OCI-M1 (cell line): Measurements from ENCODE around the gene HPCAL1.
"Not testable (repeated sequence)": the region's sequence is repeated elsewhere in the genome, so short reads cannot be mapped to it uniquely, and the experiment has no call there.

Source experiments
- DNase-seq: peaks from one replicate; lab custom pipeline; 2025; lab: John Stamatoyannopoulos, UW

The HPCAL1 gene

DNA sequence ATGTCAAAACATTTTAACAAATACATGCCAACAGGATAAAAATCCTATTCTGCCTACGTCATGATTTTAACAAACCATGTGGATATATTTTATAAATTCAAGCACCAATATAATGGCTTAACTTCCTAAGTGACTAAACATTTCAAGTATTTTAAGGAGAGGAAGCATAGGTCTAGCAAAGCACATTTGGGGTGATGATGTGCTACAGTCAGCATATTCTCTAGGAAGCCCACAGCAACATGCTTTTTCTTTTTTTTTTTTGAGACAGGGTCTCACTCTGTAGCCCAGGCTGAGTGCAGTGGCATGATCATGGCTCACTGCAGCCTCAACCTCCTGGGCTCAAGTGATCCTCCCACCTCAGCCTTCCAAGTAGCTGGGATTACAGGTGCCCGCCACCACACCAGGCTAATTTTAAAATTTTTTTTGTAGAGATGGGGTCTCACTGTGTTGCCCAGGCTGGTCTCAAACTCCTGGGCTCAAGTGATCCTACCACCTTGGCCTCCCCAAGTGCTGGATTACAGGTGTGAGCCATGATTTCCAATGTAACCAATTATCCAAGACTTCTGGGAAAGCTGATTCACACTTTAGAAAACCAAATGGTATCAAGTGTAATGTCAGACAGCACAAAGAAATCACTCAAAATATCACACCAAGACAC is 139.9 kb downstream of the HPCAL1 start:
- DNase-seq = not testable (repeated sequence)

DNA sequence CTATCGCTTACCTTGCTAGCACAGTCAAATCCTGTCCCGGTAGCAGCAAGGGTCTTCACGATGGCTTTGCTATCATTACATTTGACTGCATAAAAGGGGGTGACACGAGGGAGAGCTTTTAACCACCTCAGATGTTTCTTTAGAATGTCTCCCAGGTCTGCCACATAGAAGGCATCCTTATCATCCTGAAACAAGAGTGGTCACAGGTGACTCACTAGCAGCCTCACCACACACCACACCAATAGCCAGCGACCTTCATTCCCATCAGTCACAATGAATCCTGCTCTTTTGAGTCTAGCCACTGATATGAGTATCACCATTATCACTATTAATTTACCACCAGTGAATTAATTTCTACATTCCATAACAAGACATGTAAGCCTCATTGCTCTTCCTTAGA is 141.8 kb downstream of the HPCAL1 start:
- DNase-seq = no peak

DNA sequence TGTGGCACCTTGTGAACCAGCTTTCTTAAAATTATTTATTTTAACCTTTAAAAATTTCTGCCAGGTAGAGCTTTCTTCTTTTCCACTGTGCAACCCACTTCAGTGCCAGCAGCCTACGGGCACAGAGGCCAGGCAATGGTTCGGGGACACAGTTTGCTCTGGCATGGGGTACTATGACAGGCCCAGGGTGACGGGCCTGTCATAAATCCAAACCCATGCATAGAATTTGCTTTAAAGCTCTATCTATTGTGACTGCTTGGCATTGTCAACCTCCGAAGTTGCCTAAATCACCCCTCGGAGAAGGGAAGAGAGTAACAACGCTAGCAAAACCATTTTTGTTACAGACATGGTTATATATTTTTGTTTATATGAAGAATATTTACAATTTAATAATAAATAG is 143.9 kb downstream of the HPCAL1 start:
- peak; percentile 10 for DNase-seq

DNA sequence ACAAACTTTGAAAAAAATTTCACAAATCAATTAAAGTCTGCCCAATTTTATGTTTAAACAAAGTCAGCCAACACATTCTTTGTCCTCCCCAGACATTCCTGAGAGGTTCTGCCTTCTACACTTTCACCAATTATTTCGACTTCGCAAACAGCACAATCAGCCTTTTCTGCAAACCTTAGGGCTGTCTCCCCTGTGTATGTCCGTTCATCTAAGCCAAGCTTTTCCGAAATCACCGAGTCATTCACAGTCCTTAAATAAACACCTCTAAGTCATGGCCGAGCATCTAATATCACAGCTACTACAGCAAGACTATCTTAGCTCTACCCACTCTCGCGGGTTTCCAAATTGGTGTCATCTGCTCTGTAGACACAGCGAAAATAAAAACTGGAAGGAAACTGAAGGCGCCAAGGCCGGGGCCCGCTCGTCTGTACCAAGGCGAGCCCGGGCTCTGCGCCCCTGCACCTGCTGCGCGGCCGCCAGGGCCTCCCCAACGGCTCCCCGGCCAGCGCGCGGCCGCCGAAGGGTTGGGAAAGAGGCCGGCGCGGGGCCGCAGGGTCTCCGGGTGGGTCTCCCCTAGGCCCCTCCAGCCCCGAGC is 144.7 kb downstream of the HPCAL1 start:
- peak; percentile 65 for DNase-seq

DNA sequence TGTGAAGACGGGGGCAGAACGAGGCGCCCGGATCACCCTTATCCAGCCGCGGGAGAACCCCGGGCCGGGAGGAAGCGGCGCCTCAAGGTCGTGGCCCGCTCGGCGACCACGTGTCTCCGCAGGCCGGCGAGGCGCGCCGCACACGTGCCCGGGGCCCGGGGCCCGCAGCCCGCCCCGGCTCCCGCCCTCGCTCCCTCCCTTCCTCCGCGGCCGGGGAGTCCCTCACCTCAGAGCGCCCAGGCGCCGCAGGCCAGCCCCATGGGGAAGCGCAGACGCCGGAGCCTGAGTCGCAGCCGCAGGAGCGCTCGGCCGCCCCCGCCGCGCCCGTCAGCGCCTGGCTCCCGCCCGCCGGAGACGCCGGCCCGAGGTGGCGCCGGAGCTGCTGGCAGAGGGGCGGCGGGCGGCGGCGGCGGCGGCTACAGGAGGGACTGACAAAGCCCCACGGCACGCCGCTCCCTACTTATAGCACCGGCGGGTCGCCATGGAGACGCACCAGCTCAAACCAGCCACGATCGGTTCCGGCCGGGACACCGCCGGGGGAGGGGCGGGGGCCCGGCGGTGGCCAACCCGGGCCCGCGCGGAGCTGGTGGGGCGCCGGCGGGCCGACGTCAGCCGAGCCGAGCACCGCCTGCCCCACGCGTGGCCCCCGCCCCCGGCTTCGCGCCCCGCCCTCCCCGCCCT is 145.3 kb downstream of the HPCAL1 start, which contains the start of gene ODC1:
ODC1 (minus strand) TSS at position 433 of the 681 bp plus-strand sequence. CDS start 3,295 bp downstream, outside the sequence.
- peak; percentile 98 for DNase-seq

DNA sequence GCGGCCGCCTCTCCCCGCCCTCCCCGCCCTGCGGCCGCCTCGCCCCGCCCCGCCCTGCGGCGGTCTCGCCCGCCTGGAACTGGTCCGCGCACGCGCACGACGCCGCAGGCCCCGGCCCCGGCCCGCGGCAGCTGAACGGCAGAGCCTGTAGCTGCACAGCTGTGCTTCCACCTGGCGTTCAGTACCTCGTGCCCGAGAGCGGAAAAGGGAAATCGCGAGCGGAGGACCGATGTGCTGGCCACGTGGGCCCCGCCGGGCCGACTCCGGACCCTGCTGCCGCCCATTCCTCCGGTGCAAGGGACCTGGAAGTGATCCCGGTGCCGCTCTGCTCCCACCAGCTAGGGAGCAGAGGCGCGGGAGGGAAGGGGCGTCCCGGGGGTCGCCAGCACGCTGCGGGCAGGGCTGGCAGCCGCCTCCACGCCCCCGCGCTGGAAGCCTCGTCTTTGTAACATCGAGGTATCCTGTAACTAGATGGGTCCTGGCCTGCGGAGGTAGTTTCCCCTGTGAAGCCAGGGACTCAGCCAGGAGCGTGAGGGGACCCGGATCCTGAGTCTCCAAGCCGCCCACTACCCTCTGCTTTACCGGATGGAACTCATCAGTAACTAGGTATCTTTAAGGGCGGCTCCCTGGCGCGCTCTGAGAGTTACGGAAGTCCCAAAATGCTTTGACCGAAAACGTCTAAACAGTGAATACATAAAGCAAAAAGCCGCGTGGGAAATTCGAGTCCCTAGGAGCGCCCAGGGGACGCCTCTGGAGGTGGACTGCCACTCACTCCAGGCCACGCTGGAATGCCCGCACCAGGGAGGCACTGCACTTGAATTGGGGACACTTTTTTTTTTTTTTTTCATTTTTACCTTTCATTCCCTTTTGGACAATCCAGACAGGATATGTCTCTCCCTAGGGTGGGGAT is 146.1 kb downstream of the HPCAL1 start:
- DNase-seq = peak; percentile 98

DNA sequence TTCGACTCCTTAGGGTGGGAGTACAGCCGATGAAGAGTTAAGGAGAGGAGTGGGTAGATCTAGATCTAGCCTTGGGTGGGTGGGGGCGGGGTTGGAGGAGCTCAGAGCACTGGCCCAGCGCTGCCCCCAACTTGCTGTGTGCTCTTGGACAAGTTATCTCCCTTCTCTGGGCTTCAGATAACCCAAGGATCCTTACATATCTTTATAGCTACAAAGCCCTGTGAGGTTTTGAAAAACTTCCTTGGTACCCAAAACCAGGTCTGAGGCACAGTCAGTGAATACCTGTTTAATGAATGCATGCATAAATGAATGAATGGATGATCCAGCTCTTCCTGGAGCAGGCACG is 146.8 kb downstream of the HPCAL1 start:
- peak; percentile 49 for DNase-seq

DNA sequence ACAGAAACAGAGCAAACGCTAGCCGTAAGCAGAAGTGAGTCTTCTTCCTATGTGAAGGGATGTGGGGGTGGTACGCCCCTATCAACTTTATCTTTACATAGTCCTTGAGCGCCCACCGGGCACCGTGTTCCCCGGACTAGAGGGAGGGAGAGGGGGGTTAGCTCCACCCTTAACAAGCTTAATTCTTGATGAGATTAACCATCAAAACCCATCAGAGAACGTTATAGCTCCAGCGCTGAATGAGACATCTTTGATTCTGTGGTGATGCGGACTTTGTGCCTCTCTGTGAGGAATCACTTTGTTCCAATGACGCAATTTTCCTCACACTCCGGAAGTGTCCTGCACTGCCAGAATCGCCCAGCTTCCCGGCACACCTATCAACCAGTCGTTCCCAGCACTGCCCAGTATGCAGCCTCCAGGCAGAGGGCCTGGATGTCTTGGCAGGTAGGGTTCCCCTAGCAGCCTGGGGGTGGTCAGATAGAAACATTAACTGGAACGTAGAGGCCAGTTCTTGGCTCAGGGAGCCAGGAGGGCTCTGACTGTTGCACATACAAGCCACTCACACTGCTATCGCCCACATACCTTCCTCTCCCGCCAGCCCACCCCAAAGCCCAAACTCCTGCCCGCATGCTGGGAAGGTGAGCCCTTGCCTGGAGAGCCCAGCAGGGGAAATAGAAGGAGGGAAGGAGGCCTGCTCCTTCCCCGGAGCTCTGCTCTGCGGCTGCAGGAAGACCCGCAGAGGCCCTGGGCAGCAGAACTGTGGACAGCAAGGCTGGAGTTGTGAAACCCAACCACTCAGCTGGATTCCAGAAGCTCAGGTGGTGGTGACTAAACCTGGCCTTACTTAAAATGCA is 147.4 kb downstream of the HPCAL1 start:
- DNase-seq = no peak

DNA sequence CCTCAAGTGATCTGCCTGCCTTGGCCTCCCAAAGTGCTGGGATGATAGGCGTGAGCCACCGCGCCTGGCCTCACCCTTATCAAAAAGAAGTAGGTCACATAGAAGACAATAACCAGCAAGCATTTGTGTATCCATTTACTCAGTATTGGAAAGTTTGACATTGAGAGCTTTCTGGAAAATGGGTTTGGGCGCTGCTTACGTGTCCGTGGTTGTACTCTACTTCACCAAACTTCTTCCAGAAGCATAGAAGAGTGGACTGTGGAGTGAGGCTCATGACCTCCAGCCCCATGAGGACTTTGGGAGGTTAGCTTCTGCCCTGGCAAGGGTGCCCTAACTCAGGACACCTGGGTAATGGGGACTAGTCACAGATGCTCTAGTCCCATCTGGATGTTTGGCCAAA is 149.1 kb downstream of the HPCAL1 start:
- no peak for DNase-seq

DNA sequence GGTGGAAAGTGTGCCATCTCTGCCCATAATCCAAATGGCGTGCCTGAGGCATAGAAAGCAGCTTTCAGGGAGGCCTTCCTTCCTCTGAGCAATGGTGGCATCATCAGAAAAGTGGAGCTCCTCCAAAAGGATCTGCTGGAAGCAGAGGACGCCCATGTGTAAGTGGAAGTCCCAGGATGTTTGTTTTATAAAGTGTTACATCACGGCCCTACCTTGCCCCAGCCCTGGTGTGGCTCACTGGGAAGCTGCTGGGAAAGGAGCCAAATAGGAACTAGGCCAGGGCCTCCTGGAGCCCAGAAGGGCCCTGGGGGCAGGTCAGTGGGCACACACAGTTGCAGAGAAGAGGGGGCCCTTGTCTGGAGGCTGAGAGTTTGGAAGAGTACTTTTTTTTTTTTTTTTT is 149.6 kb downstream of the HPCAL1 start:
- DNase-seq = no peak

DNA sequence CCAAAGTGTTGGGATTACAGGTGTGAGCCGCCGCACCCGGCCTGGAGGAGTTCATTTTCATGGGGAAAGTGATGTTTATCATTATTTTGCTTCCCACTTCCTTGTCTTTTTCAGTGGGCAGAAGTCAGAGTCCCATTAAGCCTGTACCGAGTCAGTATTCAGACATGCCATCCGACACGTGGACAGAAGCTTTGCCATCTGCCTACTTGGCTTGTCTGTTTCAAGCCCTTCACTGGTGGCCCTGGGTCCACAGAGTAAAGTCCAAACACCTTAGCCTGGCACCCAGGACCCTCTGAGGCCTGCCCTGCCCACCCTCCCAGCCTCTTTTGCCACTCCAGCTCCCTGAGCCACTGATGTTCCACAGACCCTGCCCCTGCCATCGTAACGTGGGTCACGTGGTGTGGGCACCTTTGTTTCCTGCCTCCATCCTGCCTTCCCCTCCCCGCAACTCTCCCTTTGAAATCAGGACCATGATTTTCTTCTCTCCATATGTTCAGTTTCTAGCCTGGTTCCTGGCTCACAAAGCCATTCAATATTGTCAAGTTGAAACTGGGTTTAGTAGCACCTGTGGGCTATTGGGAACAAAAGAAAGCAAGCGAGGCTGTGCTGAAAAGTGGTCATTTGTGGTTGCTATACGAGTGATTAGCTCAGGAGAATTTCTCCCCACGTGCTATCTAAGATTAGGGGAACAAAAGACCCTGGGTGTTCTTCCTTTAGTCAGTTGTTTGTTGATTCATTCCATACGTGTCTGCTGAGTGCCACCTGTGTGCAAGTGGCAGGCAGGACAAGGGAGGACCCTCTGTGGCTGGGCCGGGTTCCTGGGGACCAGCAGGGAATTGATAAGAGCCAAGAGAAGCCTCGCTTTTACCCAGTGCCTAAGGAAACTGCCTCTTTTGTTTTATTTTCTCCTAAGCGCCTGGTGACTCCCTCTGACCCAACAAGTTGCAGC is 150.5 kb downstream of the HPCAL1 start:
- no peak for DNase-seq

DNA sequence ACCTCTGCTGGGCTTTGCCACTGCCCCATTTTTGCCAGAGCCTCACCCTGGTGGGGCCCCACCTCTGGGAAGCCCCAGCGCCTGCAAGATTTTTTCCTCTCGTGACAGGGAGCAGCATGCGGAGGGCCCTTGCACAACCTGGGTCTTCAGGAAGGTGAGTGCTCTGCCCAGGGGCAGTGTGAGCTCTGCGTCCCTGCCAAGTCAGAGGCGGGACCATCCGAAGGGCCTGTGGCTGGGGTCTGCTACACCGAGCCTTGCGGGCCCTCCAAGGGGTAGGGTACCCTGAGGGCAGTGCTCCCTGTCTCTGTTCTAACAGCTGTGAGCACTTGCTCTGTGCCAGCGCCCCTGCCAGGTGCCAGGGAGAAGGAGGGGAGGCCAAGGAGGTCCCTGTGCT is 151.2 kb downstream of the HPCAL1 start:
- DNase-seq = no peak

DNA sequence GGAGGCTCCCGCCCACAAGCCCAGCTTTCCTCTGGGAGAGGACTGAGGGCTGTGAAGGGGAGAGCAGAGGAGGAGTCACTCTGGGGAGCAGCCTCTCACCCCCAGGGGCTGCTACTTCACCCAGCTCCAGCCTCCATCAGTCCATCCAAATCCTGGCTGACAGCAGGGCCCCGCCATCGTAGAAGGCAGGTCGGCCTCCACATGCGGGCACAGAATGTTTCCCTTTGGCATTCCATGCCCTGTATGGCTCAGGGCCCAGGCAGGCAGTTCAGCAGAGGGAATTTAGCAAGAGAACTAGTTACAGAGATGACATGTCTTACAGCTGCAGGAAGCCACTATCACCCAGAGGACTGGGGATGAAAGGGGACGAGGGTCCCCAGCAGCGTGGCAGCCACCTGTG is 151.8 kb downstream of the HPCAL1 start:
- DNase-seq = no peak

DNA sequence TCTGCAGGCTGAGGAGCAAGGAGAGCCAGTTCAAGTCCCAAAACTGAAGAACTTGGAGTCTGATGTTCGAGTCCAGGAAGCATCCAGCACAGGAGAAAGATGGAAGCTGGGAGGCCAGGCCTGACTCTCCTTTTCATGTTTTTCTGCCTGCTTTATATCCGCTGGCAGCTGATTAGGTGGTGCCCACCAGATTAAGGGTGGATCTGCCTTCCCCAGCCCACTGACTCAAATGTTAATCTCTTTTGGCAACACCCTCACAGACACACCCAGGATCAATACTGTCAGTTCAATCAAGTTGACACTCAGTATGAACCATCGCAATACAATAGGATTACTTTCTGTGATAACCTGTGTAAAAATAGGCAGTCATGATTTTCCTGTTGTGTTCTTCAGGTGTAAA is 154.5 kb downstream of the HPCAL1 start:
- DNase-seq = not testable (repeated sequence)

DNA sequence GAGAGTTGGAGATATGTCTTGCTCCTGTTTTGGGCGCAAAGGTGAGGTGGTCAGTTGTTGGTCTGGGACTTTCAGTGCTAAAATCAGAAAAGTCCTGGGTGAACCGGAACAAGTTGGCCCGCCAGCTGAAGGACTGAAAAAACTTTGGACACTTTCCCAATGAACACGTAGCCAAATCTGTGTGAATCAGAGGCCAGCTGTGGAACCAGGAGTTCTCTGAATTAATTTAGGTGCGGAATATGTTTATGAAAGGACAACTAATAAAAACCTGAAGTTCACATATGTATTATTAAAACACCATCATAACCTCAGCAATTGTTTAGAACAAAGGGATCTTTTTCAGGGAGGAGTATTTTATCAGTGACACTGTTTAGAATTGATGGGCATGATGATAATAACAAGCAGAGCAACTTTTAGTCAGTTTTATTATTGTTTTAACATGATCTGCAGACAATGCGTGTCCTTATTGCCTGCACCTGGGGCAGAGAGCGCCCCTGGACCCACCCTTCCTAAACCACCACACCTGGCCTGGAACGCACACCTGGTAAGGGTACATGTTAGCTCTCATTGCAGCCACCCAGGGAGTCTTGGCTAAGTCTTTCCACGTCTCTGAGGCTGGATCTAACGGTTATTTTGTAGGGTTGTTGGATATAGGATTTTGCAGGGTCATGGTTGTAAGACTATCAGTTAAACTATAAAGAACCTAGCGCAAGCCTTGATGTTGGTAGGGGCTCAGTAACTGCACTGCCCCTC is 155.3 kb downstream of the HPCAL1 start:
- no peak for DNase-seq

DNA sequence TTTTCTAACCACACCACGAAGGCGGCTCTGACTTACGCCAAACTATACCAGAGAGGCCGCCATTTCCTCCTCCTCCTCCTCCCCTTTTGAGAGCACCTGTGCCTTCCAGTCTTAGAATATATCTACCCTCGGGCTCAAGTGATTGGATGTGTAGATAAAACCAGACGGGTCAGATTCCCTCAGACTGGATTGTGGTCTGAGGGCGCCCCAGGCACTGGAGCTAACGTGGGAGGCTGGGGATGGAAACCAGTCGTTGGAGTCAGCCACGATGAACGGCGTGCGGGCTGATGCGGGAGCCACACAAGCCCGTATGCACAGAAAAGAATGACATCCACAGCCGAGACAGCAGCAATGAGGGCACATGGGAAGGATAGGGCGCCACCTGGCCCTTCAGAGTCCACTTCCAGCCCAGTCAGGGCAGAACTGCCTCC is 157.7 kb downstream of the HPCAL1 start:
- DNase-seq = no peak

DNA sequence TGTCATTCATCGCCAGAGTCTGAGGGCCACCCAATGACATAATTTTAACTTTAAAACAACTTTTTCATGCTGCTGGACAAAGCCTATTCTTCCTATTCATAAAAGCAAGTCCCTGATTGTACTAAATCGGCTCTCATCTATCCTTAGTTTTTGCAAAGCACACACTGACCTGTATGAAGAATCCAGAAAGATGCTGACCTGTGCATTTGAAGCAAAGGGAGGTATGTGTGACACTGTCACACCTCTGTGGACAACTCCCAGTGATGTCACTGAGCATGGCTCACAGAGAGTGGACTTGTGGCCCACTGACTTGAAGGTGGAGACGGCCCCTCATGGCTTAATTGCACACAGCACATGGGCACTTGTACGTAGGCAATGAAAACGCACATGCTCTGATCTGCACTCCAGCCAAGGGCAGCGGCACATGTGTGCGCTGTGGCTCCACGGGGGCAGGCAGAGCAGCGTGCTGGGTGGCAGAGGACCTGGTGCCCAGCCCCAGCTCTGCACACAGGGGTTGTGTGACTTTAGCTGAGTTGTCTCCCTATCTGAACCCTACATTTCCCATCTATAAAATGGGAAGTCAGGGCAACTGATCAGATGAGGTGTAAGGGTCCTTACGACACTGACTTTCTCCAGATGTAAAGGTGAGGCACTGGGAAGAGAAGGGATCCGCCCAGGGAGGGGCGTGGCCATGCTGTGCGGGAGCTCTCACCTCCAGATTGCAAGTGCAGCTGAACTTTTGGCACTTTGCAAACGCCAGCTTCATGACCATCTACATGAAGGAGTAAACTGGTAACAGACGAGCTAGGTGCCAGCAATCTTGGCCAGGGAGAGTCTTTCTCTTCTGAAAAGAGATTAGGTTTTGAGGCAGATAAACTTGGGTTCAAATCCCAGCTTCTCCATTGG is 159.7 kb downstream of the HPCAL1 start:
- no peak for DNase-seq

DNA sequence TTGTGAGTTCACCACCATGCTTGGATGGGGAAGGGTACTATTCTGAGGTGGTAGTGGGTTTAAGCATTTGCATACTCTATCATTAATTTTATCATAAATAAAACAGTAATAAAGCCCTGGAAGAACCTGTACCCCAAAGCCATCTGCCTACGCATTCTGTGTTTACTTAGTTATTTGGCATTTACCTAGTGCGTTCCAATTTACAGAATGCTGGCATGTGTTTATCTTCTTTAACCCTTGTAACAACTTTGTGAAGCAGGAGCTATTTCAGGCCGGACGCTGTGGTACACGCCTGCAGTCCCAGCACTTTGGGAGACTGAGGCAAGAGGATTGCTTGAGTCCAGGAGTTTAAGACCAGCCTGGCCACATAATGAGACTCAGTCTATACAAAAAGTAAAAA is 163.2 kb downstream of the HPCAL1 start:
- DNase-seq = no peak
